ENCODE results near the gene PRPF31.
"Not testable (repeated sequence)": the region's sequence is repeated elsewhere in the genome, so short reads cannot be mapped to it uniquely, and the experiment has no call there.

The PRPF31 gene, protein sequence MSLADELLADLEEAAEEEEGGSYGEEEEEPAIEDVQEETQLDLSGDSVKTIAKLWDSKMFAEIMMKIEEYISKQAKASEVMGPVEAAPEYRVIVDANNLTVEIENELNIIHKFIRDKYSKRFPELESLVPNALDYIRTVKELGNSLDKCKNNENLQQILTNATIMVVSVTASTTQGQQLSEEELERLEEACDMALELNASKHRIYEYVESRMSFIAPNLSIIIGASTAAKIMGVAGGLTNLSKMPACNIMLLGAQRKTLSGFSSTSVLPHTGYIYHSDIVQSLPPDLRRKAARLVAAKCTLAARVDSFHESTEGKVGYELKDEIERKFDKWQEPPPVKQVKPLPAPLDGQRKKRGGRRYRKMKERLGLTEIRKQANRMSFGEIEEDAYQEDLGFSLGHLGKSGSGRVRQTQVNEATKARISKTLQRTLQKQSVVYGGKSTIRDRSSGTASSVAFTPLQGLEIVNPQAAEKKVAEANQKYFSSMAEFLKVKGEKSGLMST

DNA sequence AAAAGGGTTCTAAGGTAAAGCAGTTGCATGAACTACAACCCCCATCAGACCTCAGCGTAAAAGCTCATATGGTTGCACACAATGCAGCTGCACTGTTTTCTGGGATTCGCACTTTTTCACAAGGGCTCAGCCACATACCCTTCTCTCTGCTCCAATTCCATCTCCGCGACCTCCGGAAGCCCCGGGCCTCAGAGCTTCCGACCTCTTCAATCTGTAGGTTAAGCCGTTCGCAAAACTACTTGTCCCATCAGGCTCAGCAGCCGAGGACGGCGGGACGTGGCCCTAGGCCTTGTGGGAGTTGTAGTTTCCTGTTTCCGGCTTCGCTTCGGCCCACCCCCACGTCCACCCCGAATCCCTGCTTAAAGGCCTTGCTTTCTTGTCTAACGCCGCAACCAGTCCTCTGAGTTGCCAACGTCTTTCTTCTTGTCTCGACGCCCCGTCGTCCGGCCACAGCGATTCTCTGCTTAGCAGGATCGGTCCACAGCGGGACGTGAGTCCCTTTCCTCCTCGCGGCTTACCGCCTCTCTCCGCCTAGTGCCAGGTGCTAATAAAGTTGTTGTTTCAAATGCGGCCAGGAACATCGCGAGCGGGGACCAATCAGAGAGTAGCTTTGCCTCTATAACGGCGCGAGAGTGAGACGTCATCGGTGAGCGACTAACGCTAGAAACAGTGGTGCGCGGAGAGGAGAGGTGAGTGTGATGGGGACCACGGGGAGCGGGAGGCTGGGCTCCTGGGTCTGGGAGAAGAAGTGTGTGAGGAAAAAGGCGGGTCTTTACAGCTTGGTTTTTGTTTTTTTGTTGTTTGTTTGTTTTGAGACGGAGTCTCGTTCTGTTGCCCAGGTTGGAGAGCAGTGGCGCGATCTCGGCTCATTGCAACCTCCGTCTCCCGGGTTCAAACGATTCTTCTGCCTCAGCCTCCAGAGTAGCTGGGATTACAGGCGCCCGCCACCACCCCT, at the start of gene PRPF31, which contains the start of gene TFPT:
Gene PRPF31 (plus strand): TSS at position 646 of the 955 bp plus-strand sequence. CDS start 2,525 bp downstream, outside the sequence.
Gene TFPT (minus strand): TSS at position 549 of the 955 bp plus-strand sequence. CDS start 388 bp downstream, at position 161.
- DNase-seq, result peak; percentile 94

DNA sequence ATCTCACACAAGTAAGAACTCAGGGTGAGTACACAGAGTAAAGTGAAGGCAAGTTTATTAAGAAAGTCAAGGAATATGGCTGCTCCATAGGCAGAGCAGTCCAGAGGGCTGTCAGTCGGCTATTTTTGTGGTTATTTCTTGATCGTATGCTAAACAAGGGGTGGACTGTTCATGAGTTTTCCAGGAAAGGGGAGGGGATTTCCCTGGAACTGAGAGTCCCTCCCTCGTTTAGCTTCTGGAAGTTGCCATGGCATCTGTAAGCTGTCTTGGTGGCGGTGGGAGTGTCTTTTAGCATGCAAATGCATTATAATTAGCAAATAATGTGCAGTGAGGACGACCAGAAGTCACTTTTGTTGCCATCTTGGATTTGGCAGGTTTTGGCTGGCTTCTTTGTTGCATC, 46.1 kb upstream of the PRPF31 start:
- DNase-seq, result no peak

DNA sequence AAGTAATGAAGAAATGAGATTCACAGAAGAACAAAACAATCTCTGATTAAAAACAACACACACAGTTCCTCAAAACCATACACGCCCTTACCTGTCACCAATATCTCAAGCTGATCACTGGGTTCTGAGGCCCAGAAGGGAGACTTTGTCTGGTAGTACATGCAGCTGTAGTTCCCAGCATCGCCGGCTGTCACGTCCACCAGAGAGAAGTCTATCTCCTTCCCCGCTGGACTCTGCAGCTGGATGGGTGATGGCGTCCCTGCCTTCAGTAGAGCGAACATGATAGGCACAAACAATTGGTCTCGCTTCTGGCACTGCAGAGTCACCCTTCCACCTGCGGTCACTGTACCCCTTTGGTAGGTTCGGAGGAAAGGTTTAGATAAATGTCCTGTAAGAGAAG, 41.7 kb upstream of the PRPF31 start:
- DNase-seq, result no peak

DNA sequence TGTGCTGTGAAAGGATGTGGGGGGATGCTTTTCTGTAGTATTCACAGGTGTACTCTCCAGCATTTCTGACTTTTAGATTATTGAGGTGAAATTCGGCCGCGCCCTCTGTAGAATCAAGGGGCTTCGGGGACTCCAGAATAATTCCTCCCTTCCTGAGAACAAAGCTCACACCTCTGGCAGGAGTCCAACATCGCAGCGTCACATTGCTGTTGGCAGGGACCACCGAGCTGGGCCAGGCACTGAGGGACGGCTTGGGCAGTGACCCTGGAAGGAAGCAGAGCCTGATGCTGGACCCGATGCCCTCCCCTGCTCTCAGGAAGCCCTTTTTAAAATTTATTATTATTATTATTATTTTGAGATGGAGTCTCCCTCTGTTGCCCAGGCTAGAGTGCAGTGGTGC, 40.7 kb upstream of the PRPF31 start:
- no peak for DNase-seq

DNA sequence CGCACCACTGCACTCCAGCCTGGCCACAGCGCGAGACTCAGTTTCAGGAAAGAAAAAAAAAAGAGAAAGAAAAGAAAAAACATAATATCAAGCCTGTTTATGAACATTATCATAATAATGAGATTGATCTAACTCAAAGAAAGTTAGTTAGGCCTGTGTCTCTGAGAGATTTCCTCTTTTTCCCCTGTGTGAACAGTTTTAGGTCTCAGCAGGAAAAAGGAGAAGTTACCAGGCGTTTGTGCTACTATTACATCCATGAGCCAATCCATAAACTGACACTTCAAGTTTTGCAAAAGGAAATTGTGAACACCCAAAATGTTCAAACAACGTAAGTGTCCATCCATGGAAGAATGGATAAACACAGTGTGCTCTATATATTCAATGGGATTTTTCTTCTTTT, 38.2 kb upstream of the PRPF31 start:
- DNase-seq, result no peak

DNA sequence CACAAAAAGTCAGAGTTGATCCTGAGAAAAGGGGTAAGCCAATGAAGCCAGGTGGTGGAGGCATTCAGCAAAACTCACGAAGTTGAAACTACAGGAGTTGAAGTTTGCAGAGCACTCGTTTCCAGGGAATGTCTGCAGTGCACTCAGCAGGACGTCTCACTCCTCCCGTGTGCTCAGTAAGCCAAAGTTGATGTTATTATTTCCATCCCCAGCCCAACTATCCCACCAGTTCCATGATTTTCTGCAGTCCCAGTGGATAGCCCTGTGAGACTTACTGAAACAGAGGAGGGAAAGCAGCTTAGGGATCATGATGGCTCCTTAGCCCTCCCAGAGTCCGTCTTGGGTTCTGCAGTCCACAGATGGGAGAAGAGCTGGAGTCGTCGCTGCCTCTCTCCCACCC, 34.5 kb upstream of the PRPF31 start, which contains the start of gene TARM1:
Gene TARM1 (minus strand): TSS at position 334 of the 400 bp plus-strand sequence. CDS start 25 bp downstream, at position 309.
- DNase-seq, result no peak

DNA sequence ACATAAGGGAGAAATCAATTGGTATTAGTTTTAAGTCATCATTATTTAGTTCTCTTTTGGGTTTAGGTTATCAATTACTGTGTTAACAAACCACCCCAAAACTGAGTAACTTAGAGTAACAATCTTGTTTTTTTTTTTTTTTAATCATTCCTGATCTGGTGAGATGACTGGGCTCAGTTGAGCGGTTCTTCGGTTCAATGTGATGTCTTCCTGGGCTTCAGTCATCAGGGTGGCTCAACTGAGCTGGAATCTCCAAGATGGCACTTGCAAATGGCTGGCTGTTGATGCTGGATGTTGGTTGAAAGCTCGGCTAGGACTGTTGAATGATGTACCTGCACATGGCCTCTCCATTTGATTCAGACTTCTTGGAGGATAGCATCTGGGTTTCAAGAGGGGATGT, 31.1 kb upstream of the PRPF31 start:
- no peak for DNase-seq

DNA sequence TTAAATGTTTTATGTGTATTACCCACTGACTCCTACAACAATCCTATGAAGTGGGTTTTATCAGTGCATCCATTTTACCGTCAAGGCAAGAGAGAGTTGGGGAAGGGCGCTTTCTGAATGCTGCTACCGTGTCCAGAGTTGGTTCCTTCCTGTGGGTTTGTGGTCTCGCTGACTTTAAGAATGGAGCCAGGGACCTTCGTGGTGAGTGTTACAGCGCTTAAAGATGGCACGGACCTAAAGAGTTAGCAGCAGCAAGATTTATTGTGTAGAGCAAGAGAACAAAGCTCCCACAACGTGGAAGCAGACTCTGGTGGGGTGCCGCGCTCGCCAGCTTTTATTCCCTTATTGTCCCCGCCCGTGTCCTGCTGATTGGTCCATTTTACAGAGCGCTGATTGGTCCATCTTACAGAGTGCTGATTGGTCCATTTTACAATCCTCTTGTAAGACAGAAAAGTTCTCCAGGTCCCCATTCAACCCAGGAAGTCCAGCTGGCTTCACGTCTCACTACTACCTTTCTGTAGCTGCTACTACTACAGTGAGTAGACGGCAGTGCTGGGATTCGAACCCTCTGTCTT, 21.0 kb upstream of the PRPF31 start:
- DNase-seq, result no peak

DNA sequence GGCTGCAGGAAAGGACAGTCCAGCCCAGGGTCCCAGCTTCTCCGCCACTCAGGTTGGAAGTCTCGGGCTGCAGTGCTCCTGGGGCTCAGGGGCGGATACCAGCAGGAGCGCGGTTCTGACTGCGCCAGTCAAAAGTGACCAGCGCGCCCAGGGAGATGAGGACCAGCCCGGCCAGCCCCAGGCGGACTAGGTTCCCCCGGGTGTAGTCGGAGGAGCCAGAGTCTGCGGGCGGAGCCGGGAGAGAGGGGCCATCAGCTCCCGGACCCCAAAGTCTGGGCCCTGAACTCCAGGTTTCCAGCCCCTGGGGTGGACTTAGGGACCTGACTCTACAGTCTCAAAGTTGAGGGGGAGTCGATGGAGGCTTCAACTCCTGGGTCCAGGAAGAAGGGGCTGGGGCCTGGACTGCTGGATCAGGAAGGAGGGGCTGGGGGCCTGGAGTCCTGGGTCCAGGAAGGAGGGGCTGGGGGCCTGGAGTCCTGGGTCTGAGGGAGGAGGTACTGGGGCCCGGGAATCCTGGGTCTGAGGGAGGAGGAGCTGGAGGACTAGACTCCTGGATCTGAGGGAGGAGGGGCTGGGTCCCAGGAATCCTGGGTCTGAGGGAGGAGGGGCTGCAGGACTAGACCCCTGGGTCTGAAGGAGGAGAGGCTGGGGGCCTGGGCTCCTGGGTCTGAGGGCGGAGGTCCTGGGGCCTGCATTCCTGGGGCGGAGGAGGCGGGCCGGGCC, 20.3 kb upstream of the PRPF31 start:
- no peak for DNase-seq

DNA sequence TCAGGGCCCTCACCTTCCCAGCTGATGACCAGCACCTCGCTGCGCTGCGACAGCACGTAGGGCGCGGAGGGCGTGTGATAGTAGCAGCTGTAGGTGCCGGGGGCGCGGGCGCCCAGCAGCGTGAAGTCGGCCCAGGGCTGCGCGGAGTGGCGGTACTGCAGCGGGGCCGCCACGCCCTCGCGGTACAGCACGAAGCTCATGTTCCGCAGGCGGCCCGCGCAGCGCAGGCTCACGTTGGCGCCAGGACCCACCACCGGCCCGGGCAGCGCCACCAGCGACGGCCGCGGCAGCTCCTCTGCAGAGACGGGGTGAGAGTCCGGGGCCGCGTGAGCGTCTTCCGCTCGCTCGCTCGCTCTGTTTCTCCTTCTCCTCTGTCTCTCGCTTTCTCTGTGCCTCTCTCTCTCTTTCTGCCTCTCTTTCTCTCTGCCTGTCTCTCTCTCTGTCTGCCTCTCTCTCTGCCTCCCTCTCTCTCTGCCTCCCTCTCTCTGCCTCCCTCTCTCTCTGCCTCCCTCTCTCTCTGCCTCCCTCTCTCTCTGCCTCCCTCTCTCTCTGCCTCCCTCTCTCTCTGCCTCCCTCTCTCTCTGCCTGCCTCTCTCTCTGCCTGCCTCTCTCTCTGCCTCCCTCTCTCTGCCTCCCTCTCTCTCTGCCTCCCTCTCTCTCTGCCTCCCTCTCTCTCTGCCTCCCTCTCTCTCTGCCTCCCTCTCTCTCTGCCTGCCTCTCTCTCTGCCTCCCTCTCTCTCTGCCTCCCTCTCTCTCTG, 19.5 kb upstream of the PRPF31 start:
- DNase-seq, result peak; percentile 67

DNA sequence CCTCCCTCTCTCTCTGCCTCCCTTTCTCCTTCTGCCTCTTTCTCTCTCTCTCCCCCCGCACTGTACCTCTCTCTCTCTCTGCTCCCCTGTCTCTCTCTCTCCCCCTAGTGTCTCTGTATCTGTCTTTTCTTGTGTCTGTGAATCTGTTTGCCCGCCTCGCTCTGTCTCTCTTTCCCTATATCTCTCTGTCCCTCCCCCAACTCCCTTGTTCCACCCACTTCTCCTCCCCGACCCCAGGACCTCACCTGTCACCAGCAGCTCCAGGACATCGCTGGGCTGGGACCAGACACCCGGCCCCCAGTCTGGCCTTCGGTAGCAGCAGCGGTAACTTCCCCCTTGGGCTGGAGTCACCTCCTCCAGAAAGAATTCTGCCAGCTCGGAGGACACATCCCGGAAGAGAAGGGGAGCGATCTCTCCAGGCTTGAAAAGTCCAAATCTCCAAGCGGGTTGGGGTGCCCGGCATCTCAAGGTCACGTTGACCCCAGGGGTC, 18.9 kb upstream of the PRPF31 start:
- peak; percentile 36 for DNase-seq

DNA sequence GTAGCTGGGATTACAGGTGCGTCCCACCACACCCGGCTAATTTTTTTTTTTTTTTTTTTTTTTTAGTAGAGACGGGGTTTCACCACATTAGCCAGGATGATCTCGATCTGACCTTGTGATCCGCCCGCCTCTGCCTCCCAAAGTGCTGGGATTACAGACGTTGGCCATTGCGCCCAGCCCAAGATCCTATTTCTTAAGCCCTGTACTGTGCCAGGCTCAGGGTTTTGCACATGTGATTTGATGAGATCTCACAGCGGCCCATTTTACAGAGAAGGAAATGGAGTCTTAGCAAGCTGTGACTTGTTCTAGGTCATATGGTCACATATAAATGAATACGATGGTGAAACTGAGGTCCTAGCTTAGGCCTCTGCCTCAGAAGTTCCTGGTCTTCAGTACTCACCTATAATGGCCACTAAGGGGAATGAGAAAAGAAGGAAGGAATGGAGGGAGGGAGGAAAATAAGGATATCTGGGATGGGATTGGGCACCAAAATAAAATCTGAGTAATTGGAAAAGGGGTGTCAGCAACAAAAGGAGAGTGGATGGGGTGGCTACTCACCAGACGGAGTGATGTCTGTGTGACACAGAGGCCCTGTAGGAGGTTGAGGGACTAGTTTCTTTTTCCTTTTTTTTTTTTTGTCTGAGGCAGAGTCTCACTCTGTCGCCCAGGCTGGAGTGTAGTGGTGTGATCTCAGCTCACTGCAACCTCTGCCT, 16.2 kb upstream of the PRPF31 start:
- DNase-seq, result no peak

DNA sequence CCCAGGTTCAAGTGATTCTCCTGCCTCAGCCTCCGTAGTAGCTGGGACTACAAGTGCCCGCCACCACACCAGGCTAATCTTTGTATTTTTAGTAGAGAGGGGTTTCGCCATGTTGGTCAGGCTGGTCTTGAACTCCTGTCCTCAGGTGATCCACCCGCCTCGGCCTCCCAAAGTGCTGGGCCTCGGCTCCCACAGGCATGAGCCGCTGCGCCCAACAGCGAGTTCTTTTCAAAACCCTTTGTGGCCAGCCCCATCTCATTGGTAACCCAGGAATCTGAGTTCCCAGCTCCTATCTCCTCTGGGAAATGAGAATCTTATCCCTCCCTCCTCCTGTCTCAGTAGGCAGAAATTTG, 15.7 kb upstream of the PRPF31 start:
- DNase-seq, result not testable (repeated sequence)

DNA sequence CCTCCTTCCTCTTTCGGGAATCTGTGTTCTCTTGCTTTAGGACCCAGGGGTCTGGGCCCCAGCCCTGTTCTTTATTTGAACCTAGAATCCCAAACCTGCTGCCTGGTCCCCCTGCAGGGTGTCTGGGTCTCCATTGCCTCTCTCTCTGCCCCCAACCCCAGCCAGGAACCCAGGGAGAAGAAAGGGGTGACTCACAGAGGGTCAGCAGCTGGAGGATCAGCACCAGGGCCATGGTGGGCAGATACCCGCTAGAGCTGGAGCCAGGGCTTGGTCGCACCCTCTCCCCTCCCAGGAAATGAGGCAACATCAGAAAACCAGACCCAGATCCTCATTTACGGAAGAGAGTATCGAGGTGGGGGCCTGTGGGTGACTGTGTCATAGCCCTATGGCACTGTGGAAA, 15.0 kb upstream of the PRPF31 start, which contains the start of gene OSCAR:
Gene OSCAR (minus strand): TSS at position 243 of the 400 bp plus-strand sequence. CDS start 11 bp downstream, at position 232.
- DNase-seq, result no peak

DNA sequence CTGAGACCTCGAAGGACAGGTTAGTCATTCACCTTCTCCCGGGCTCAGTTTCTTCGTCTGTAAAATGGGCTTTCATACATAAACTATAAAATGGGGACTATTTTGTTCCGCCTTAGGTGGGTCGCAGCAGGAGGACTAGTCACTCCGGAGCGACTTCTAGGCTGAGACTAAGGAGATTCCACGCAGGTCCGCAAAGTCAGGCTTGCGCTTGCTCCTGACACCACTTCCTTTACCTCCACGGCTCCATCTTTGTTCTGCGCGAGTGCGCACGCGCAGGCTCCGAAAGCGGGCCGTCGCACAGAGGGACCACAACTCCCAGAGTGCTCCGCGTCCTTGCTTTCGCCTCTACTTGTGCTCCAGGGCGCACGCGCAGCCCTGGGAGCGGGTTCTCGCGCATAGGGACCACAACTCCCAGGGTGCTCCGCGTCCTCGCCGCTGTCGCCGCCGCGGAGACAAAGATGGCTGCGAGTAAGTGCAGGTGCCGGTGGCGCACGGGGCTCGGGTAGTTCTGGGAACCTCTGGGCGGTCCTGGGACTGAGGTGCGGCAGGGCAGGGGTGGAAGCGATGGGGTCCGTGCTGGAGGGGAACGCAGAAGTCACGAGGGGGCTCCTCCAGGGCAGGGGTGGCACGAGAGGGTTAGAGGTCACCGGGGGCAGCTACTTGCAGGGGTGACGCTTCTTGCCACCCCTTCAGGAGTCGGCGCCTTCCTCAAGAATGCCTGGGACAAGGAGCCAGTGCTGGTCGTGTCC, 13.0 kb upstream of the PRPF31 start, which contains the start of gene NDUFA3:
Gene NDUFA3 (plus strand): TSS at position 435 of the 749 bp plus-strand sequence. CDS start 24 bp downstream, at position 459.
- DNase-seq, result peak; percentile 96

DNA sequence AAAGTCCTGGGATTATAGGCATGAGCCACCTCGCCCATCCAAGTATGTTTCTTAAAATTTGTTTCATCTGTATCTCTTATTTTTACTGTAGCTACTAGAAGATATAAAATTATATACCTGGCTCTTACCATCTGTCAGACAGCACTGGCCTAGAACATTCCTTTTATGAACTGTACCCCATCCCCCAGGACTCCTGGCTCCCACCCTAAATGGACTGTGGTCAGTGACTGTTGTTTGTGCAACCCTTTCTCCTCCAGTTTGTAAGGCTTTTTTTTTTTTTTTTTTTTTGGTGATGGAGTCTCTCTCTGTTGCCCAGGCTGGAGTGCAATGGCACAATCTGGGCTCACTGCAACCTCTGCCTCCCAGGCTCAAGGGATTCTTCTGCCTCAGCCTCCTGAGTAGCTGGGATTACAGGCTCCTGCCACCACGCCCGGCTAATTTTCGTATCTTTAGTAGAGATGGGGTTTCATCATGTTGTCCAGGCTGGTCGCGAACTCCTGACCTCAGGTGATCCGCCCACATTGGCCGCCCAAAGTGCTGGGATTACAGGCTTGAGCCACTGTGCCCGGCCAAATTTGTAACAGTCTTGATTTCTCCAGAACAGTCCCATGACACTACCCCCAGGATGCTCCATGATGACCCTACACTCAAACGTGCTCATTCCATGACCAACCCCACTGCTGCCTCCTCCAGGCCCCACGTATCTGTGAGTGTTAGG, 10.4 kb upstream of the PRPF31 start:
- DNase-seq, result no peak

DNA sequence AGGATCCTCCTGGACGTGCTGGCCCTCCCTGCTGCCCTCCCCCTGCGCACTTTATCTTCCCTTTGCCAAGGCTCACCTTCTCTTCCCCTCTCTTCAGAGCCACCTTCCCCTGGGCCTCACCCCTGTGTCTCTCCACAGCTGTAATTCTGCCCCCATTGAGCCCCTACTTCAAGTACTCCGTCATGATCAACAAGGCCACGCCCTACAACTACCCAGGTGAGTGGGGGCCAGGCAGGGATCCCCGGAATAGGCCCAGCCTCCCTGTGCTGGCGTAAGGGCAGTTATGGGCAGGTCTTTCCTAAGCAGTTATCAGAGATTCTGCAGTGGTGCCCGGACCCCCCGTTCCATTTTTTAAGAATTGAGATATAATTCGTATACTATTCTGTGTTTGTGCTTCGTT, 9.8 kb upstream of the PRPF31 start:
- no peak for DNase-seq

DNA sequence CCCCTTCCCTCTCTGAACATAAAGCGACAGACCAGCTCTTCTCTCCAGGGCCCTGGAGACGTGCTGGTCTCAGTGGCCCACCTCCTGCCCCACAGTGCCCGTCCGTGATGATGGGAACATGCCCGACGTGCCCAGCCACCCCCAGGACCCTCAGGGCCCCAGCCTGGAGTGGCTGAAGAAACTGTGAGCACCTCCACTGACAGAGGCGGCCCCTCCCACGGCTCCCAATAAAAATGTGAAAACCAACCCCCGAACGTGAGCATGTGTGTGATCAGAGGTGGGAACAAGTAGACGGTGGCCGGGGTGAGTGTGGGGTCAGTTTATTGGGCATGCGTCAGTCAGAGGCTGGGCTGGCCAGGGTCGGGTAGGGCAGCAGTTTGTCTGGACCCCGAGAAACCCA, 8.8 kb upstream of the PRPF31 start:
- no peak for DNase-seq
